Right lung (tissue), 5 donors: Measurements from ENCODE around the gene C1QC. TPM values are rescaled to one million over a fixed set of nuclear protein-coding genes. Genes with fewer than 3 reads are reported as not detected.
A peak's percentile ranks its signal among the peaks of the same experiment; 100 is the strongest.
"Not testable (repeated sequence)": the region's sequence is repeated elsewhere in the genome, so short reads cannot be mapped to it uniquely, and the experiment has no call there.

Source experiments
- DNase-seq, 2 donors: peaks; one replicate each; pipeline ENCODE4 v3.0.0-alpha.2; 2013
- polyA plus RNA-seq, 5 donors: library from polyadenylated mRNA; unstranded; fragments of 120-200 nt; gene quantifications; one replicate each; pipeline versions ENCODE4 v1.2.1 to v1.2.3, GENCODE V29; 2013; ENCODE audit warnings: inconsistent platforms in 1 of 5, low replicate concordance in 1 of 5; ENCODE audit not compliant: insufficient read length in 5 of 5, insufficient read depth in 1 of 5

C1QC gene
- polyA plus RNA-seq, 5 donors = 20.8 to 38.6 (median 26.7) TPM

DNA sequence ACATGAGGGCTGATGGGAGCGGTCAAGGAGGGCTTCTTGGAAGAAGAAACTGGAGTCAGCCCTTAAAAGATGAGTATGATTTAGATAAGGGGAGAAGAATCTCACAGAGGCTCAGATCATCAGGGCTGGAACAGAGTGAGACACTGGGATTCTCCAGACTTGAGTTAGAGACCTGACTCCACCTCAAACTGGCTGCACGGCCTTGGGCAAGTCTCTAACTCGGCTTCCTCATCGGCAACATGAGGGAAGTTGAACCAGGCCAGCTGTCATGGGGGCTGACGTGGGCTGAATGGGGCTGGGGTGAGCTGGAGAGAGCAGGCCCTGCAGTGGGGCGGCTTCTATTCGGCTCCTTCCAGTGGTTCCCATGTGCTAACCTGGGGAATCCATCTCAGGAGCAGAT, 2.5 kb downstream of the C1QC start:
- no peak for DNase-seq

DNA sequence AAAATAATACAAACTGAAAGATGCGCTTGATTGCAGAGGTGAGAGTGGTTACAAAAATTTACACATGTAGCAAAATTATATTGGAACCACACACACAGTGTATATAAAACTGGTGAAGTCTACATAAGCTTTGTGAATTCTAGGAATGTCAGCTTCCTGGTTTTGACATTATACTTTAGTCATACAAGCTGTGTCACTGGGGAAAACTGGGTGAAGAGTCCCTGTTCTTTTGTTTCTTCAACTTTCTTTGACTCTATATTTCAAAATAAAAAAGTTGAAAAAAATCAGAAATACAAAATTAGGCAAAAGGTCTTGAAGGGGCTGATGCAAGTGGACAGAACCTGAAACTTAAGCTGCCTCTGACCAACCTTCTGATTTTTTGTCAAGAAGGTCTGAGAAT, 3.0 kb downstream of the C1QC start:
- no peak for DNase-seq

DNA sequence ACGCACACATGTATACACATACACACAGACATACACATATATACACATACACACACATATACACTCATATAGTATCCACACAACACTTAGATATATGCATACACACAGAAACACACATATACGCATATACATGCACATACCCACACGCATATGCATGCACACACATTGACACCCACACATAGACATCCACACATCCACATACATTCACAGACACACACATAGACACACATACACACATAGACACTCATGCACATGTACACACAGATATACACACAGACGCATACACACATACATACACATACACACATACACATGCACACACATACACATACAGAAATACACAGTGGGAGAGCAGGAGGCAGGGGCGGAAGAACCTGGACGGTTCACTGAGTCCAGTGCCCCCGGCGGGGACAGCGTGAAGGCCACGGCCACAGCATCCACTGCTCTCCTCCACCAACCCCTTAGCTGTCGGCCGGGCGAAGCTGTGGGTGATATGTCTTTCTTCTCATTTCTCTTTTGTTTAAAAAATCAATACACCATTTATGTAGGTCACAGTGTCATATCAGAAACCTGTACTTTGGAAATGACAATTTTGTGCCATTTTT, 6.8 kb downstream of the C1QC start:
- DNase-seq = no peak

DNA sequence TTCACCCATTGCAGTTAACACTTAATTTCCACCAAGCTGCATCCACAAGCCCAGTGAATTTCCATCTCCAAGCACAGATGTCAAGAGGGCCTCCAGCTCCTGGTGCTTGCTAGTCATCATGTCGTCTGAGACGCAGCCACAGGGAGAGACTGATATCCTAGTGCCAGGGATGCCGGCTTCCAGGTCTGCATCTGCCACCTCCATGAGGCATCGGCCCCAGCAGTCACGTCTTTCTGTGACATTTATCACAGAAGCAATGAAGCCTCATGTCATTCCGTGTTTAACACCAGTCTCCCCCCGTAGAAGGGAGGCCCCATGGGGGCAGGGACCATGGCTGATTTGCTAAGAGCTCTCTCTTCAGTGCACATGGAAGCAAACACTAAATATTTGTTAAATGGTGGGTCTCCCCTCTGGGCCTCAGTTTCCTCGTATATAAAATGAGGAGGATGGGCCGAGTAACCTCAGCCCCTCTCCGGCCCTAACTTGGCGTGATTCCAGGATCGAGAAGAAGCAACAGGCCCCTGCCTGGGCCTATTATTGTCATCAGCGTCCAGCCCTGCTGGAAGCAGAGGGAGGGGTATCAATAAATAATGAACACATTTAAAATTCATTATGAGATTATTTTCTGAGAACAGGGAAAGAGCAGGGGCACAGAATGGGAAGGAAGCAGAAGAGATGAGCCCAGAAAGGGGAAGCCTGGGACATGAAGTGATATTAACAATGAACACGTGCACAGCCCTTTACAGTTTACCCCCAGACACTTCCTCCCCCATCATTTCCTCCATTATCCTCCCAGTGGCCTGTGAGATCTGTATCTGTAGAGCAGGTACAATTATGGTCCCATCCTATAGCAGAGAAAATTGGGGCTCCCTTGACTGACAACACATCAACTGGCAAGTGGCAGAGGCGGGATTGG, 8.8 kb downstream of the C1QC start:
- no peak for DNase-seq

DNA sequence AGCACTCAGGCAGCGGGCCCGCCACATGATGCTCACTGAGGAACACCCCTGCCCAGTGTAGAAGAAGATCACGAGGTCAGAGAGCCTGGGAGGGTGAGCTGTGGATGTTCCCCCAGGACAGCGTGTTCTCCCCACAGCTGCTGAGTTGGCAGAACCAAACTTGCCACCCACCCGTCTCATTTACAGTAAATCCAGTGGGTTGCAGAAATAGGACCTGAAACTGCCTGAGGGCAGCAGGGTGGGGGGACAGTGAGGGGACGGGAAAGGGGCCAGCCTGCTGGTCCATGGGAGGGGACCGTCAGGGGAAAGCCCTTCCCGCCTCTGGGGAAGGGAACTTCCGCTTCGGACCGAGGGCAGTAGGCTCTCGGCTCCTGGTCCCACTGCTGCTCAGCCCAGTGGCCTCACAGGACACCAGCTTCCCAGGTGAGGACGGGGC, 9.5 kb downstream of the C1QC start, which contains the start of gene C1QB:
TSS of gene C1QB (plus strand) at position 356 of the 436 bp plus-strand sequence. CDS start 6,227 bp downstream, outside the sequence.
- DNase-seq = no peak

DNA sequence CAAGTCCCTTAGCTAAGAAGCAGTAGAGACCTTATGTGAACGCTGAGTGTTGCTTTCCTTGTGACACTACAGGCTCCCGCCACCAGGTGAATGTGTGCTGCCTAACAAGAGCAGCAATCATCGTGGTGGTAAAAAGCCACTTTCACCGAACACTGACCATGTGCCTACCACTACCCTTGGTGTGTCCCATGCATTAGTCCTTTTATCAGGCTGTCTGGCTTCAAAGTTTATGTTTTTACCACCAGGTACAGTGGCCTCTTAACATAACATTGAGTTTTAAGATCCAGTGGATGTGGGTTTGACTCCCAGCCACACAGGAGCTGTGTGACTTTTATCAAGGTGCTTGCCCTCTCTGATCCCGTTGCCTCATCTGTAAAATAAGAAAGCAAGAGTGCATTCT, 11.3 kb downstream of the C1QC start:
- DNase-seq = no peak

DNA sequence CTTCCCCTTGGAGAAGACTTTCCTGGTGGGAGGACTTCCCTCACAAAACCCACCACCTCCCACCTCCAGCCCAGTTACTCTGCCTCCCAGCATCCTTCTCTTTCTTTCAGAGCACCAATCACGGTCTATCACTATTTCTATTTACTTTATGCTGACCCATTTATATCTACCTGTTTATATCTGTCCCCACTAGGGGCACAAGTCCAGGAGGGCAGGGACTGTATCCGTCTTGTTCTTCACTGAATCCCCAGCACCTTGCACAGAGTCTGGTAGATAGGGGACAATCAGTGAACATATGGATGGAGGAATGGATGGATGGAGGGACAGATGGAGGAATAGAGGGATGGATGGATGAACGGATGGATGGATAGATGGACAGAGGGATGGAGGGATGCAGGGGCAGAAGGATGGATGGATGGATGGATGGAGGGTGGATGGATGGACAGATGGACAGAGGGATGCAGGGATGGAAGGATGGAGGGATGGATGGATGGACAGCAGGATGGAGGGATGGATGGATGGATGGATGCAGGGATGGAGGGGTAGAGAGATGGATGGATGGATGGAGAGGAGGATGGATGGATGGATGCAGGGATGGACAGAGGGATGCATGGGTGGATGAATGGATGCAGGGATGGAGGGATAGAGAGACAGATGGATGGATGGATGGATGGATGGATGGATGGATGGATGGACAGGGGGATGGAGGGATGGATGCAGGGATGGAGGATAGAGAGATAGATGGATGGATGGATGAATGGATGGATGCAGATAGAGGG, 15.1 kb downstream of the C1QC start:
- no peak for DNase-seq

DNA sequence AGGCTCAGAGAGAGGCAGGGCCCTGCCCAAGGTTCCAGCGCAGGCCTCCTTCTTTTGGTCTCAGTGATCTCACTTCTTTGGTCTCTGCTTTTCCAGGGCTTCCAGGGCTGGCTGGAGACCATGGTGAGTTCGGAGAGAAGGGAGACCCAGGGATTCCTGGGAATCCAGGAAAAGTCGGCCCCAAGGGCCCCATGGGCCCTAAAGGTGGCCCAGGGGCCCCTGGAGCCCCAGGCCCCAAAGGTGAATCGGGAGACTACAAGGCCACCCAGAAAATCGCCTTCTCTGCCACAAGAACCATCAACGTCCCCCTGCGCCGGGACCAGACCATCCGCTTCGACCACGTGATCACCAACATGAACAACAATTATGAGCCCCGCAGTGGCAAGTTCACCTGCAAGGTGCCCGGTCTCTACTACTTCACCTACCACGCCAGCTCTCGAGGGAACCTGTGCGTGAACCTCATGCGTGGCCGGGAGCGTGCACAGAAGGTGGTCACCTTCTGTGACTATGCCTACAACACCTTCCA, 17.3 kb downstream of the C1QC start:
- no peak for DNase-seq

DNA sequence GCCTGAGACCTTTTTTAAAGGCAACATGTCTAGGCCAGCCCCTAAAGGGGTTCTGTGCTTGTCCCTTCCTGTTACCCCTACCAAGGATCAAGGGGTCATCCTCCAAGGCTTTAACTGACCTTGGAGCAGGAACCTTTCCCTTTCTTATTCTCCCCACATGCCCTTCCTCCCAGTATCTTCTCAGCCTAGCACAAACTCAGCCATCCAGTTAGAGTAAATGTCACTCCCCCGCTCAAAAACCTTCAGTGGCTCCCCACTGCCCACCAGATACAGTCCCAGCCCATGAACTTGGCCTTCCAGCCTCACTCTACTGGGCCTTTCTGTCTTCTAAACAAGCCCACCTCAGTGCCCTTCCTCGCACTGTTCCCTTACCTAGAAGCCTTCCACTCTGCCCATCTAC, 18.4 kb downstream of the C1QC start:
- no peak for DNase-seq

DNA sequence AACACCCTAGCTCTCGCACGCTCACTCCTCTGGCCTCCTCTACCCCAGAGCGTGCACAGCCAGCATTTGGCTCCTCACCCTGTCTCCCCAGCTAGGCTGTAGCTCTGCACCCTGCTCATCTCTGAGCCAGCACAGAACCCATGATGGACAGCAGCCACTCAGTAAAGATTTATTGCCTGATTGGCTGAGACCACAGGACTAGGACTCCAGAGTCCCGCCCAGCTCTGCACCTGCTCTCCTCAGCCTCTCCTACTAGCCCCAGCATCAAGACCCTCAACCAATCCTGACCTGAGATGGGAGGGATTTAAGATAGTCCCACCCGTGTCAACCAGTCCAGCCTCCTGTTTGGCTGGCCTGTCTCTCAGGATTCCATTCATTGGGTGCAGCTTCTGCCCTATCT, 18.9 kb downstream of the C1QC start:
- DNase-seq = no peak

DNA sequence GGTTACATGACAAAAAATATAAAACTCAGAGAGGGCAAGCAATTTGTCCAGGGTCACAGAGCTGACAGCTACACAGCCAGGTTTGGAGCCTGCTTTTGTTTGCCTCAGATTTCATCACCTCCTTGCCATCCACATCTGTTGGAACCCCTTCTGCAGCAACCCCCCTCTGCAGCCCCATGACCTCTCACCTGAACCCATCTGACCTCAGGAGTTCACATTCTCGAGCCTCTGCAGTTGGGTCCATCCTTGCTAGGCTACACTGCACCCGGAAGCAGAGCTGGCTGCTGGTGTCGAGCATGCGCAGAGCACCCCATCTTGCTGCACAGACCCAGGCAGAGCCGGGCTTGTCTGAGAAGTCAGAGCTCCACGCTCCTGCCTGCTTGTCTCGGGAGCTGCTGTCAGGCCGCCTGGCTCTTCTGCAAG, 19.6 kb downstream of the C1QC start:
- DNase-seq = no peak

DNA sequence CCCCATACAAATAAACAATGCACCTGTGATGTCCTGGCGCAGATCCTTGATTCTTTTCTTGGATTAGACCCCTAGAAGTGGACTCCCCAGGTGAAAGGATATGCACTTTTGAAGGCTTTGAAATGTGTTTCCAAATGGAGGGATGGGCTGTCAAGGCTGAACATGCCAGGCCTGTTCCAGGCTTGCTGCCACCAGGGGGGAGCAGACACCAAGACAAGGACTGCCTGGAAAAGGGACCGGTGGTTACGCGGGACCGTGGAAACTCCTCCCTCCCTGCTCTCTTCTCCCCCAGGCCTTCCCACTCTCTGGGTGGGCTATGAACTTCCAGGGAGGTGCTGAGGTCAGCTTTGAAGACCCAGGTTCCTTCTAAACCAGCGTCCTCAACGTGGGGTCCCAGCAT, 22.3 kb downstream of the C1QC start:
- DNase-seq = peak in 1 of 2 donors; percentile 33

DNA sequence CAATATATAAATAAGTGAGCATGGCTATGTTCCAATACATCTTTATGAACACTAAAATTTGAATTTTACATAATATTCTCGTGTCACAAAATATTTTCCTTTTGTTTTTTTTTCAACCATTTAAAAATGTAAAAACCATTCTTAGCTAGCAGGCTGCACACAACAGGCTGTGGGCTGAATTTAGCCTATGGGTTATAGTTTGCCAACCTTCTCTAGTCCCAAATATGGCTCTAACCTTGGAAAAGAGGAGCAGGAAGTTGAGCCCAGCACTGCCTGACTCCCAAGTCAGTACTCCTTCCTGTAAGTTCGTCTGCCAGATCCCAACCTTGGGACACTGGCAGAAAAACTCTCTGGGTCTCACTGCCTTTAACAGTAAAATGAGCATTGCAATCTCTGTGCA, 23.0 kb downstream of the C1QC start:
- DNase-seq = no peak

DNA sequence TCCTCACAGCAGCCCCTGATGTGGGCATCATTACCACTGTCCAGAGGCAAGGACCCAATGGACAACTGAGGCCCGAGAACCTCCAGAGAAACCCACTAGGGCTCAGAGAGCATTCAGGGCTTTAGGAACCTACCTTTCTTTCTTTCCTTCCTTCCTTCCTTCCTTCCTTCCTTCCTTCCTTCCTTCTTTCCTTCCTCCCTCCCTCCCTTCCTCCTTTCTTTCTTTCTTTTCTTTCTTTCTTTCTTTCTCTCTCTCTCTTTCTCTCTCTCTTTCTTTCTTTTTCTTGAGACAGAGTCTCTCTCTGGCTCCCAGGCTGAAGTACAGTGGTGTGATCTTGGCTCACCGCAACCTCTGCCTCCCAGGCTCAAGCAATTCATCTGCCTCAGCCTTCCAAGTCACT, 25.4 kb downstream of the C1QC start:
- not testable (repeated sequence) for DNase-seq

DNA sequence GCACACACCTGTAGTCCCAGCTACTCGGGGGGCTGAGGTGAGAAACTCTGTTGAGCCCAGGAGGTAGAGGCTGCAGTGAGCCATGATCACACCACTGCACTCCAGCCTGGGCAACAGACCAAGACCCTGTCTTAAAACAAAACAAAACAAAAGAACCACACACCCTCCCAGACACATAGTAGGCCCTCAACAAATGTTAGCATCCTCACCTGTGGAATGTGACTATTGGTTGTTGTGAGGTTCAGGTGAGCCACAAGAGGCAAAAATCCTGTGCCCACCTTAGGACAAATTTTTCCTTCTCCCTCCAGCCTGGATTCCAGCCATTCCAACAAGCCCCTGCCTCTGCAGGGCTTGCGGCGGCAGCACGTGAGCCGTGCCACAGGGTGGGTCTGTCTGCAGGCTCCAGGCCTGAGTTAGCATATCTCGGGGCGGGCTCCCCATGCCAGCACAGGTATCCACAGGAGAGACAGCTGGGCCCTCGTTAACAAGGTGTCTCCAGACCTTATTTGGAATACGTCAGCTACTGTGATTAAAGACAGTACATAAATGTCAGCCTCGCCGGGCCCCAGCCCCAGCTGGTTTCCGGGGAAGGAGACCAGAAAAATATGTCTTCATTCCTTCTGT, 27.0 kb downstream of the C1QC start:
- no peak for DNase-seq

DNA sequence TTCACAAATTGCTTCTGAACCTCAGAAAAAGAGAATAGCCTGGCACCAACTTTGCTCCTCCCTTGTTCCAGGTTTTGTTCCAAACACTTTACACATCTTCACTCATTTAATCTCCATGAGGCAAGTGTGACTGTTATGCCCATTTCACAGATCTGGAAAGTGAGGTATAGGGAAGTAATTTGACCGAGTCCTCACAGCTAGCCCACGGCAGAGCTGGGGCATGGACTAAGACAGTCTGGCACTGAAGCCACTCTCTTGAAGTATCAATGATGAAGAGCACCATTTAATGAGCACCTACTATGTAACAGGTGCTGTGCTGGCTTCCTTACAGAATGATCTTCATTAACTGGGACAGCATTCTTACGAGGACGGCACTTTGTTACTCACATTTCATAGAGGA, 28.6 kb downstream of the C1QC start:
- no peak for DNase-seq

DNA sequence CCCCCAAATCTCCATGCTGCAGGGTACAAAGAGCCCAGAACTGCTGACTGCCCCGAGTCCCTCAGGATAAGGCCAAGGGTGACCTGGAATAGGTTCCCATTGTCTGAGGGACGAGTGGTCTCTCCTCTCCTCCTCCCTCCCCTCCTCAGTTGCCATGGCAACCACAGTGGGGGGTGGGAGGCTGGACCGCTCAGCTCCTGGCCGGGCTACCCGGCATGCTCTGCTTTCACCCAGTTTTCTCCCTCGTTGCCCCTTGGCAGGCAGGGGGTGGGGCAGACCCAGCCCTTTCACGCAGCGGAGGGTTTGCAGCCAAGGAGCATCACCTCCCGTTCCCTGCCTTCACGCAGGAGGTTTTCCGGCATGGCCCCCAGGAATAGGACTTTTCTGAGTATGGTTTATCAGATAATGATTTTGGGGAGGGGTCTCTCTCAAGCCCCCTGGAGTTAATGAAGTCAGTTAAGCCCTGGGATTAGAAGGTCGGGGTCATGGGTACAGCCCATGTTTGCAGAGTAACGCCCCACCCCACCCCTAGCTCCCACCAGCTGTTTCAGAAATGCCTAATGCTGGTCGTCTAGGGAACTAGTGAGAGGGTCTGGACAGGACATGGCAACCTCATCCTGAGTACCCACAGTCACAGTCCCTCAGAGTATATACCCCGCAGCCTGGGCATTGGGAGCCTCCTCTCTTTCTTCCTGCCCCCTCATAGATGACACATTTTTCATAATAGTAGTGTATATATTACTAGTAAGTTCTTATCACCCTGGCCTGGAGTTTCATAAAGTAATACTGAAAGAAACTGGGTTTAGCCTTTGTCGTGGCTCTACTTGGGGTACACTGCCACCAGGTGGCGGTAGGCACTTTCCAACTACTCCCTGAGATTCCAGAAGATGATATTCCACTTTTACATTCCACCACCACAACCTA, 30.3 kb downstream of the C1QC start:
- DNase-seq = no peak

DNA sequence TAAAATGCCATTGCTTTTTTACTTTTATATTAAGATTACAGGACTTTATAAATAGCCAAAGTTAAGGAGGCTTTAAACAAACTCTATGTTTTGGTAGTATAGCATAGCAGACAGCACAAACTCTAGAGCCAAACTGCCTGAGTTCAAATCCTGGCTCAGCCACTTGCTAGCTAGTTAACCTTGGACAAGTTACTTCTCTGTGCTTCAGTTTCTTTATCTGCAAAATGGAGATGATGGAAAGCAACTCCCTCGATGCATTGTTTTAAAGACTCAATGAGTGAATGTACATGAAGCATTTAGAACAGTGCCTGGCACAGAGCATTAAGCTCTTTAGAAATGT, 30.9 kb downstream of the C1QC start:
- DNase-seq = no peak

DNA sequence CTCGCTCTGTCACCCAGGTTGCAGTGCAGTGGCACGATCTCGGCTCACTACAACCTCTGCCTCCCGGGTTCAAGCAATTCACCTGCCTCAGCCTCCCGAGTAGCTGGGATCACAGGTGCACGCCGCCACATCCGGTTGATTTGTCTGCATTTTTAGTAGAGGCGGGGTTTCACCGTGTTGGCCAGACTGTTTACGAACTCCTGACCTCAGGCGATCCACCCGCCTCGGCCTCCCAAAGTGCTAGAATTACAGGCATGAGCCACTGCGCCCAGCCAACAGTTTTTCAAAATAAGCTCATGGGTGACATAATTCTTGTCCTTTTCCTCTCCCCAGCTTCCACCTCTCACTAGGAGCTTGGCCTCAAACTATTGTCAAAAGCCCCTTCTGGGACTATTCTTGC, 32.7 kb downstream of the C1QC start:
- DNase-seq = not testable (repeated sequence)

DNA sequence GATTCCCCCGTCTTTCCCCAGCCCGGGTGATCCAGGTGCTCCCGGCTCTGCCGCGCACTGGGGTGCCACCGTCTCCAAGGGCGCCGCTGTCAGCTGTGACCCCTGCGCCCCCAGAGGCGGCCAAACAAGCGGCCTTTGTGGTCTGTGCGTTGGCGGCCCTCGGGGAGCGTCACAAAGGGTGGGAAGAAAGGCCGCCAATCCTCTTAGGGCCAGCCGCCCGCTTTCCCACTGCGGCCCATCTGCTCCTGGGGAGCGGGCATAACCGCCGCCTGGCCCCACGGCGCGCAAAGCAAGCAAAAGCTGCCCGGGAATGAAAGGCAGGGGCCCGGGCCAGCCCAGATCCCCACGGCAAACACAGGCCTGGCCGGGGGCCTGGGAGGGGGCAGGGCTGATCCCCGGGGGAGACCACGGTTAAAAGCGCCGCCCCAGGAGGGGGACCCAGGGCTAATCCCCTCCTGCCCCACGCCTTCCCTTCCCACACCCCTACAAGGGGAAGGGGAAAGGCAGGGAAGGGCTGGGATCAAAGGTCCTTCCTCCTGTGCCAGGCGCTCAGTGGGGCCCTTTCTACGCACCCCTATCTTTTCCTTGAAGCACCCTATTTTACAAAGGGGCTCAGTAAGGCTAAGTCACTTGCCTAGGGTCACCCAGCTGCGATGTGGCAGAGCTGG, 33.6 kb downstream of the C1QC start:
- no peak for DNase-seq
